Measurements from ENCODE around the gene DENND4A.

- no peak for TF ChIP-seq RARB (CRISPR knock-in tag; IDR thresholded peaks at IDR 0.05)
- TF ChIP-seq TCF4 (CRISPR knock-in tag; IDR thresholded peaks at IDR 0.05; ENCODE audit: borderline replicate concordance) = no peak
- no peak for TF ChIP-seq POU6F1 (CRISPR knock-in tag; IDR thresholded peaks at IDR 0.05; ENCODE audit: borderline replicate concordance, low read depth)
- TF ChIP-seq TOX (CRISPR knock-in tag; IDR thresholded peaks at IDR 0.05; ENCODE audit: borderline replicate concordance) = no peak
- TF ChIP-seq GLIS3 (CRISPR knock-in tag; IDR thresholded peaks at IDR 0.05) = no peak
- no peak for TF ChIP-seq CREB5 (CRISPR knock-in tag; IDR thresholded peaks at IDR 0.05; ENCODE audit: low read depth)
These were observed 138.8 kb downstream of the DENND4A start for GRCh38 chr15:65653341-65653740.

Measured in SK-N-SH treated with all-trans-retinoic acid at 6 μM for 48 hours (cell line).